MCF 10A (cell line): ENCODE measurements around the gene MCC. TPM values are rescaled to one million over a fixed set of nuclear protein-coding genes. Genes with fewer than 3 reads are reported as not detected.

Experiments used
- BruUV-seq: library from RNA; stranded (reverse); fragments of 400-500 nt; replicated peaks from 2 replicates; lab custom pipeline; 2021; lab: Mats Ljungman, UMichigan
- CTCF ChIA-PET: fragments of 300-600 bp; sonication (Branson Sonifier 250); formaldehyde crosslinking; extraction: SDS; loops from one replicate; lab custom pipeline; 2021; ENCODE audit warnings: antibody characterized with exemption, inconsistent platforms; lab: Yijun Ruan, JAX
- POLR2A ChIA-PET: fragments of 300-600, 350-650 bp; sonication (Branson Sonifier 250); formaldehyde crosslinking; extraction: SDS; loops from one replicate; lab custom pipeline; 2020; ENCODE audit warnings: antibody characterized with exemption, inconsistent platforms; lab: Yijun Ruan, JAX
- DNase-seq: peaks from one replicate; pipeline ENCODE4 v3.0.0-alpha.2; 2018; ENCODE audit not compliant: unreplicated experiment
- H3K27ac Mint-ChIP-seq: one replicate; pipeline ENCODE4 v1.8.0; 2022; ENCODE audit warnings: mild to moderate bottlenecking, low read depth, mixed read lengths; ENCODE audit not compliant: unreplicated experiment
- H3K27me3 Mint-ChIP-seq: one replicate; pipeline ENCODE4 v1.8.0; 2022; ENCODE audit warnings: mixed read lengths; ENCODE audit not compliant: insufficient read depth, unreplicated experiment
- H3K36me3 Mint-ChIP-seq: one replicate; pipeline ENCODE4 v1.8.0; 2022; ENCODE audit warnings: mild to moderate bottlenecking, moderate library complexity, mixed read lengths; ENCODE audit not compliant: insufficient read depth, unreplicated experiment
- H3K4me1 Mint-ChIP-seq: one replicate; pipeline ENCODE4 v1.8.0; 2022; ENCODE audit warnings: mixed read lengths; ENCODE audit not compliant: insufficient read depth, unreplicated experiment
- H3K4me3 Mint-ChIP-seq: one replicate; pipeline ENCODE4 v1.8.0; 2022; ENCODE audit warnings: mild to moderate bottlenecking, moderate library complexity, mixed read lengths; ENCODE audit not compliant: unreplicated experiment
- H3K9me3 Mint-ChIP-seq: one replicate; pipeline ENCODE4 v1.8.0; 2022; ENCODE audit warnings: mixed read lengths; ENCODE audit not compliant: unreplicated experiment
- CTCF ChIP-seq: fragments of 200-600 bp; IDR thresholded peaks from one replicate; pipeline ENCODE4 v1.8.0; 2022; ENCODE audit warnings: antibody characterized with exemption, mild to moderate bottlenecking; ENCODE audit not compliant: unreplicated experiment
- intact Hi-C: fragments of 100-400 bp; cut with micrococcal nuclease; formaldehyde crosslinking; loops from 2 replicates; pipeline ENCODE4 v1.14.1; 2022
- total RNA-seq: library from RNA; stranded (reverse); gene quantifications from 2 replicates; pipeline ENCODE4 v1.2.3, GENCODE V29; 2022

MCC gene
- total RNA-seq, 1 experiment from 2014 or later = 25.3 TPM

- DNase-seq = no peak
- TF ChIP-seq CTCF = no peak
- intact Hi-C loops = no loop called here
- BruUV-seq = no TSS peak
- no peak overlapping the region for H3K4me3 Mint-ChIP-seq
- ChIA-PET POLR2A (interaction anchor here (0.6 to 0.7 kb wide), 2 partner anchors 19 to 503 kb away, joined by 4 read pairs; no protein-coding TSS in a partner anchor), CTCF (no interaction called here)
- no peaks in the 10 kb centered on the region for H3K4me1 Mint-ChIP-seq
- H3K27ac Mint-ChIP-seq = no peak overlapping the region
- no peaks in the 10 kb centered on the region for H3K27me3 Mint-ChIP-seq
- H3K36me3 Mint-ChIP-seq = no peaks in the 10 kb centered on the region
- H3K9me3 Mint-ChIP-seq = no peaks in the 10 kb centered on the region
Measured at GRCh38 chr5:113223315-113223714, 264.9 kb downstream of the MCC start.

GRCh38 chr5:113221294-113222176, 266.7 kb downstream of the MCC start:
- no peak for DNase-seq

GRCh38 chr5:113219695-113220094, 268.6 kb downstream of the MCC start:
- no peaks in the 10 kb centered on the region for H3K4me1 Mint-ChIP-seq
- intact Hi-C loops = no loop called here
- no peaks in the 10 kb centered on the region for H3K9me3 Mint-ChIP-seq
- no peak for DNase-seq
- no peak overlapping the region for H3K4me3 Mint-ChIP-seq
- no peak for TF ChIP-seq CTCF
- H3K36me3 Mint-ChIP-seq = no peaks in the 10 kb centered on the region
- POLR2A ChIA-PET = interaction anchor here (1.2 to 1.8 kb wide), 2 partner anchors 10 to 12 kb away, joined by 5 to 7 read pairs; no protein-coding TSS in a partner anchor
- no TSS peak for BruUV-seq
- H3K27me3 Mint-ChIP-seq = no peaks in the 10 kb centered on the region
- CTCF ChIA-PET = interaction anchor here (0.8 kb wide), 1 partner anchor 14 kb away, joined by 3 read pairs; no protein-coding TSS in a partner anchor
- no peak overlapping the region for H3K27ac Mint-ChIP-seq

More at GRCh38 chr5:113221294-113222176, 266.7 kb downstream of the MCC start:
- no TSS peak for BruUV-seq
- Mint-ChIP-seq H3K36me3 (no peaks in the 10 kb centered on the region), H3K4me1 (no peaks in the 10 kb centered on the region), H3K27me3 (no peaks in the 10 kb centered on the region), H3K9me3 (no peaks in the 10 kb centered on the region), H3K27ac (no peak overlapping the region), H3K4me3 (no peak overlapping the region)
- intact Hi-C loops = no loop called here
- TF ChIP-seq CTCF = no peak
- CTCF ChIA-PET = interaction anchor here (0.7 kb wide), 2 partner anchors 58 to 282 kb away, joined by 3 read pairs; no protein-coding TSS in a partner anchor
- POLR2A ChIA-PET = interaction anchor here (0.6 to 1.7 kb wide), 4 partner anchors 9 to 289 kb away, joined by 3 to 13 read pairs (median 4); no protein-coding TSS in a partner anchor

GRCh38 chr5:113218906-113219517, 269.2 kb downstream of the MCC start:
- intact Hi-C loops = no loop called here
- DNase-seq = no peak
- Mint-ChIP-seq H3K4me3 (no peak overlapping the region), H3K27ac (no peak overlapping the region), H3K27me3 (no peaks in the 10 kb centered on the region), H3K4me1 (no peaks in the 10 kb centered on the region), H3K9me3 (no peaks in the 10 kb centered on the region), H3K36me3 (no peaks in the 10 kb centered on the region)
- ChIA-PET CTCF (interaction anchor here (0.6 to 1.0 kb wide), 3 partner anchors 12 to 15 kb away, joined by 3 read pairs; no protein-coding TSS in a partner anchor), POLR2A (interaction anchor here (0.6 to 1.8 kb wide), 5 partner anchors 9 to 48 kb away, joined by 3 to 7 read pairs (median 5); no protein-coding TSS in a partner anchor)
- TF ChIP-seq CTCF = no peak
- no TSS peak for BruUV-seq
